ENCODE results near the gene ZNF580.

Gene ZNF580

DNA sequence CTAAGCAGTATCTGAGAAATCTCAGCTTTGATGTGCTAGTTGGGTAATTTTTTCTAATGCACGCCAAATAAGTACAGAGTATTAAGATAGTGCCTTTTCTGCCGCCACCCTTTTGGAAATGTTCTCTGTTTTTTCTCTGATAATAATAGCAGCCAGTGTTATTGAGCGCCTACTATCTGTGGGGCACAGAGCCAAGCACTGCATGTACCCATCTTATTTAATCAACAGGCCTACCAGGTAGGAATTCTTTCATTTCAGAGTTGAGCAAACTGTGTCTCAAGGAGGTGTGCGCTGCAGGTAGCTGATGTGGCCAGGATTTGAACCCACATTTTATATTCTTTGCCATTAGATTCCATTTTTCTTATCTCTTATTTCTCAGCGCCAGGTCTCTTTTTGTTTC lies 35.6 kb downstream of the ZNF580 start:
- H2BK120ac ChIP-seq (ENCODE audit: low read depth, low read length), result no peak overlapping the region
- no peak for DNase-seq (ENCODE audit: low spot score)
- no peak overlapping the region for H2AFZ ChIP-seq (ENCODE audit: low read length)
- no CpG with 5 or more reads among the region's 5 CpGs for WGBS, 2 donors (ENCODE audit: extremely low coverage in 2 of 2, insufficient read length in 2 of 2, insufficient replicate concordance in 1 of 2)
- no peak overlapping the region for H2BK12ac ChIP-seq (ENCODE audit: low read length)
- H4K8ac ChIP-seq (ENCODE audit: low read depth, low read length), result no peak overlapping the region
- H2BK15ac ChIP-seq (ENCODE audit: low read length), result no peak overlapping the region
- H3K23ac ChIP-seq (ENCODE audit: low read depth, low read length, poor library complexity), result no peak overlapping the region
- H3K4me3 ChIP-seq (ENCODE audit: low read length in 2 of 2), result peak overlapping the region in 1 of 2 donors; percentile 92
- no peak overlapping the region for H3K18ac ChIP-seq (ENCODE audit: low read length)
- H3K79me1 ChIP-seq (ENCODE audit: low read depth, low read length), result peaks cover 18% of the 10 kb centered on the region
- no peak overlapping the region for H3K27ac ChIP-seq (replicated peaks; ENCODE audit: low read length)
- no peaks in the 10 kb centered on the region for H3K9me3 ChIP-seq (replicated peaks in 1 of 2; ENCODE audit: control insufficient read depth in 2 of 2, insufficient read depth in 1 of 2, low read depth in 1 of 2, low read length in 2 of 2)
- H3K9ac ChIP-seq (ENCODE audit: low read depth, low read length, poor library complexity), result no peak overlapping the region
- no peak overlapping the region for H2AK5ac ChIP-seq (ENCODE audit: low read depth, low read length)
- no peak overlapping the region for H4K91ac ChIP-seq (ENCODE audit: low read depth, low read length, poor library complexity)
- no peak overlapping the region for H3K14ac ChIP-seq (ENCODE audit: low read length)
- H3K4ac ChIP-seq (ENCODE audit: low read length), result no peak overlapping the region
- H2BK5ac ChIP-seq (ENCODE audit: low read length), result no peak overlapping the region
- peaks cover 35 to 71% of the 10 kb centered on the region in 2 donors for H3K36me3 ChIP-seq (replicated peaks in 1 of 2; ENCODE audit: control insufficient read depth in 2 of 2, insufficient read depth in 2 of 2, low read length in 2 of 2)
- H3K4me2 ChIP-seq (ENCODE audit: insufficient read depth, low read length, poor library complexity, severe bottlenecking), result no peak overlapping the region
- peaks cover 3 to 23% of the 10 kb centered on the region in 2 donors for H3K4me1 ChIP-seq (ENCODE audit: control insufficient read depth in 2 of 2, insufficient read depth in 1 of 2, low read depth in 1 of 2, low read length in 2 of 2)
- no peaks in the 10 kb centered on the region for H3K27me3 ChIP-seq (ENCODE audit: control insufficient read depth in 3 of 3, insufficient read depth in 3 of 3, low read depth in 1 of 3, low read length in 3 of 3)

DNA sequence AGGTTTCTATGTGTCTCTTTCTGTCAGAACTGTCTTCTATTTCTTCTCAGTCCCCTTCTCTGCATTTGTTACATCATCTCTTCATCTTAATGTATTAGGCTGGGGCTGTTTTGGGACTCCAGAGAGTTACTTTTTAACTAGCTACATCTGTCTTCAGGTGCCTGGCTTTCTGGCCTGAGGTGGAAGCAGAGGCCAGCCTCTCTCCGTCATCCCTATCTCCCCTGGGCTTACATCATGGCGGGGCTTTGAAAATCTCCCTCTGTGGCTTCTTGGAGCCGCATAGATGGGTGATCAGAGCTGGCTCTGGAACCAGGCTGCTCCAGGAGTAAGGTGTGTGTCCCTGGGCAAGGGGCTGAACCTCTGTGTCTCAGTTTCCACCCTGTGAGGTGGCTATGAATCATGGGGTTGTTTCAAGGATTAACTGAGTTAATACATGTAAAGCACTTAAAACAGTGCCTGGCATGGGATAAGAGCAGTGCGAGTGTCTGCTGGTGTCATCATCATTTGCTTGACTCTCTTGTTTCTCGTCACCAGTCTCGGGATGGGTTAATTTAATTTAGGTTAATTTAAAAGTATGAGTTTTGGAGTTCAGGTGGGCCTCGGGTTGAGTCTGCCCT lies 36.2 kb downstream of the ZNF580 start:
- Histone ChIP-seq H3K18ac (ENCODE audit: low read length) (no peak overlapping the region), H3K4me3 (ENCODE audit: low read length in 2 of 2) (peak overlapping the region in 1 of 2 donors; percentile 92), H3K9ac (ENCODE audit: low read depth, low read length, poor library complexity) (no peak overlapping the region), H3K27ac (replicated peaks; ENCODE audit: low read length) (no peak overlapping the region), H3K14ac (ENCODE audit: low read length) (no peak overlapping the region), H4K8ac (ENCODE audit: low read depth, low read length) (no peak overlapping the region), H4K91ac (ENCODE audit: low read depth, low read length, poor library complexity) (no peak overlapping the region), H3K9me3 (replicated peaks in 1 of 2; ENCODE audit: control insufficient read depth in 2 of 2, insufficient read depth in 1 of 2, low read depth in 1 of 2, low read length in 2 of 2) (no peaks in the 10 kb centered on the region), H2BK120ac (ENCODE audit: low read depth, low read length) (no peak overlapping the region), H2BK5ac (ENCODE audit: low read length) (no peak overlapping the region), H3K4me1 (ENCODE audit: control insufficient read depth in 2 of 2, insufficient read depth in 1 of 2, low read depth in 1 of 2, low read length in 2 of 2) (peaks cover 3 to 23% of the 10 kb centered on the region in 2 donors), H3K4ac (ENCODE audit: low read length) (no peak overlapping the region), H2BK12ac (ENCODE audit: low read length) (no peak overlapping the region), H3K23ac (ENCODE audit: low read depth, low read length, poor library complexity) (no peak overlapping the region), H3K4me2 (ENCODE audit: insufficient read depth, low read length, poor library complexity, severe bottlenecking) (no peak overlapping the region), H2BK15ac (ENCODE audit: low read length) (no peak overlapping the region), H3K79me1 (ENCODE audit: low read depth, low read length) (peaks cover 17% of the 10 kb centered on the region), H2AFZ (ENCODE audit: low read length) (no peak overlapping the region), H3K27me3 (ENCODE audit: control insufficient read depth in 3 of 3, insufficient read depth in 3 of 3, low read depth in 1 of 3, low read length in 3 of 3) (no peaks in the 10 kb centered on the region), H2AK5ac (ENCODE audit: low read depth, low read length) (no peak overlapping the region), H3K36me3 (replicated peaks in 1 of 2; ENCODE audit: control insufficient read depth in 2 of 2, insufficient read depth in 2 of 2, low read length in 2 of 2) (peaks cover 35 to 72% of the 10 kb centered on the region in 2 donors)
- DNase-seq (ENCODE audit: low spot score), result no peak
- no CpG with 5 or more reads among the region's 7 CpGs for WGBS, 2 donors (ENCODE audit: extremely low coverage in 2 of 2, insufficient read length in 2 of 2, insufficient replicate concordance in 1 of 2)

DNA sequence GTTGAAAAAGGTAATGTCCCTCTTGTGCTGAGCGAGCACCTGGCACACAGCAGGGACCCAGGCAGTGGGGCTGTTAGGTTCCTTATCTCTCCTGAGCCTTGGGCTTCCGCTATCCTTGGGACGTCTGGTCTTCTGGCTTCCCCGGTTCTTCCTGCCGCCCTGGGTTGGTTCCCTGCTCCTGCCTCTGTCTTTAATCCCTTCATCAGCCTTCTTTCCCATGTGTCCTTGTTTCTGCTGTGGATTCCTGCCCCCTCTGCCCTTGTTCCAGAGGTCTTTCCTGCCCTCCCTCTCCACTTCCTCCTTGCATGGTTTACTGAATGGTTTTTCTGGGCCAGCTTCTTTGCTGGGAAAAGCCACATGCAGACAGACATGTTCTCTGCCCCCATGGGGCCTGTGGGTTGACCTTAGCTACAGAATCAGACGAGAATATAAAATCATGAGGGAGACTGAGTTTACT lies 36.8 kb downstream of the ZNF580 start:
- H4K91ac ChIP-seq (ENCODE audit: low read depth, low read length, poor library complexity), result no peak overlapping the region
- H3K36me3 ChIP-seq (replicated peaks in 1 of 2; ENCODE audit: control insufficient read depth in 2 of 2, insufficient read depth in 2 of 2, low read length in 2 of 2), result peaks cover 33 to 70% of the 10 kb centered on the region in 2 donors
- no peak overlapping the region for H2AFZ ChIP-seq (ENCODE audit: low read length)
- H3K4me1 ChIP-seq (ENCODE audit: control insufficient read depth in 2 of 2, insufficient read depth in 1 of 2, low read depth in 1 of 2, low read length in 2 of 2), result peaks cover 3 to 23% of the 10 kb centered on the region in 2 donors
- peaks cover 20% of the 10 kb centered on the region for H3K79me1 ChIP-seq (ENCODE audit: low read depth, low read length)
- no peak overlapping the region for H2BK120ac ChIP-seq (ENCODE audit: low read depth, low read length)
- H3K9me3 ChIP-seq (replicated peaks in 1 of 2; ENCODE audit: control insufficient read depth in 2 of 2, insufficient read depth in 1 of 2, low read depth in 1 of 2, low read length in 2 of 2), result no peaks in the 10 kb centered on the region
- H3K4ac ChIP-seq (ENCODE audit: low read length), result no peak overlapping the region
- WGBS, 2 donors (ENCODE audit: extremely low coverage in 2 of 2, insufficient read length in 2 of 2, insufficient replicate concordance in 1 of 2), result no CpG with 5 or more reads among the region's 6 CpGs
- no peak overlapping the region for H3K27ac ChIP-seq (replicated peaks; ENCODE audit: low read length)
- H3K14ac ChIP-seq (ENCODE audit: low read length), result no peak overlapping the region
- H2AK5ac ChIP-seq (ENCODE audit: low read depth, low read length), result no peak overlapping the region
- no peak overlapping the region for H3K18ac ChIP-seq (ENCODE audit: low read length)
- no peak overlapping the region for H3K4me3 ChIP-seq (ENCODE audit: low read length in 2 of 2)
- DNase-seq (ENCODE audit: low spot score), result no peak
- H2BK5ac ChIP-seq (ENCODE audit: low read length), result peak overlapping the region; percentile 3
- H2BK12ac ChIP-seq (ENCODE audit: low read length), result no peak overlapping the region
- no peak overlapping the region for H3K4me2 ChIP-seq (ENCODE audit: insufficient read depth, low read length, poor library complexity, severe bottlenecking)
- no peak overlapping the region for H3K9ac ChIP-seq (ENCODE audit: low read depth, low read length, poor library complexity)
- H2BK15ac ChIP-seq (ENCODE audit: low read length), result no peak overlapping the region
- no peaks in the 10 kb centered on the region for H3K27me3 ChIP-seq (ENCODE audit: control insufficient read depth in 3 of 3, insufficient read depth in 3 of 3, low read depth in 1 of 3, low read length in 3 of 3)
- no peak overlapping the region for H3K23ac ChIP-seq (ENCODE audit: low read depth, low read length, poor library complexity)
- H4K8ac ChIP-seq (ENCODE audit: low read depth, low read length), result no peak overlapping the region

DNA sequence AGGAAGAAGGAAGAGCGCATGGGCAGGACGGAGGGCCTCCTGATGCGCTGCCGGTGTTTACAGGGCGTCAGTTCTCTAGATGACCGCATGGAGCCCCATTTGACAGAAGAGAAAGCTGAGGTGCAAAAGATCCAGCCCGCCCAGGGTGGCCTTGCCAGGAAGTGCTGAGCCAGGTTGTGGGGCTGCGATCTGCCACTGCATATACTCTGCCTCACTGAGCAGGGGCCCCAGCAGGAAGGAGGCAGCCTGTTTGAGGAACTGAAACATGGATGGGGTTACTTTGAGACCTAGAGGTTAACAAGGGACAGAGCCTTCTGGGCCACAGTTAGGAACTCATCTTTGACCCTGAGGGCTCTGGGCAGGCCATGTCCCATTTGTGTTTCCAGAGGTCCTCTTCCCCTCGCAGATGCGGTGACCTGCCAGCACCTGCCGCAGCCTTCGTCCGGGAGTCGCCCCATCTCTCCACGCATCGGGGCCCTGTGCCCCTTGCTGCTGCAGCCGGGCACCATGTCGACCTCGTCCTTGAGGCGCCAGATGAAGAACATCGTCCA lies 37.4 kb downstream of the ZNF580 start:
- H3K79me1 ChIP-seq (ENCODE audit: low read depth, low read length), result peaks cover 20% of the 10 kb centered on the region
- no peak overlapping the region for H3K4me2 ChIP-seq (ENCODE audit: insufficient read depth, low read length, poor library complexity, severe bottlenecking)
- DNase-seq (ENCODE audit: low spot score), result no peak
- peaks cover 33 to 68% of the 10 kb centered on the region in 2 donors for H3K36me3 ChIP-seq (replicated peaks in 1 of 2; ENCODE audit: control insufficient read depth in 2 of 2, insufficient read depth in 2 of 2, low read length in 2 of 2)
- peak overlapping the region; percentile 45 for H2AK5ac ChIP-seq (ENCODE audit: low read depth, low read length)
- H2BK12ac ChIP-seq (ENCODE audit: low read length), result no peak overlapping the region
- no peak overlapping the region for H3K18ac ChIP-seq (ENCODE audit: low read length)
- no peaks in the 10 kb centered on the region for H3K27me3 ChIP-seq (ENCODE audit: control insufficient read depth in 3 of 3, insufficient read depth in 3 of 3, low read depth in 1 of 3, low read length in 3 of 3)
- H2BK5ac ChIP-seq (ENCODE audit: low read length), result no peak overlapping the region
- peaks cover 3 to 22% of the 10 kb centered on the region in 2 donors for H3K4me1 ChIP-seq (ENCODE audit: control insufficient read depth in 2 of 2, insufficient read depth in 1 of 2, low read depth in 1 of 2, low read length in 2 of 2)
- H2AFZ ChIP-seq (ENCODE audit: low read length), result no peak overlapping the region
- no peak overlapping the region for H3K4ac ChIP-seq (ENCODE audit: low read length)
- H3K23ac ChIP-seq (ENCODE audit: low read depth, low read length, poor library complexity), result no peak overlapping the region
- H4K8ac ChIP-seq (ENCODE audit: low read depth, low read length), result no peak overlapping the region
- H4K91ac ChIP-seq (ENCODE audit: low read depth, low read length, poor library complexity), result no peak overlapping the region
- no peak overlapping the region for H3K4me3 ChIP-seq (ENCODE audit: low read length in 2 of 2)
- H2BK120ac ChIP-seq (ENCODE audit: low read depth, low read length), result no peak overlapping the region
- H3K9ac ChIP-seq (ENCODE audit: low read depth, low read length, poor library complexity), result peak overlapping the region; percentile 30
- H3K9me3 ChIP-seq (replicated peaks in 1 of 2; ENCODE audit: control insufficient read depth in 2 of 2, insufficient read depth in 1 of 2, low read depth in 1 of 2, low read length in 2 of 2), result no peaks in the 10 kb centered on the region
- H2BK15ac ChIP-seq (ENCODE audit: low read length), result no peak overlapping the region
- no peak overlapping the region for H3K27ac ChIP-seq (replicated peaks; ENCODE audit: low read length)
- WGBS, 2 donors (ENCODE audit: extremely low coverage in 2 of 2, insufficient read length in 2 of 2, insufficient replicate concordance in 1 of 2), result no CpG with 5 or more reads among the region's 21 CpGs
- no peak overlapping the region for H3K14ac ChIP-seq (ENCODE audit: low read length)
